Body of pancreas (tissue), 4 donors: ENCODE data around the gene TMEM204. TPM values are rescaled to one million over a fixed set of nuclear protein-coding genes. Genes with fewer than 3 reads are reported as not detected.

ENCODE experiments used
- ATAC-seq: fragments of 150-250 bp; one replicate; pipeline ENCODE4 v1.9.1; 2016
- DNase-seq, 4 donors: peaks; one replicate each; pipeline ENCODE4 v3.0.0-alpha.2; 2019
- H3K27ac ChIP-seq, 4 donors: fragments of 200-600 bp; sonication (generic); 1 replicate in 3 of 4; 2 replicates in 1 of 4; pipeline versions ENCODE4 v1.5.1 to v1.6.1; 2016 to 2019; ENCODE audit warnings: mild to moderate bottlenecking in 1 of 4, mixed read lengths in 1 of 4, moderate library complexity in 1 of 4
- H3K27me3 ChIP-seq, 2 donors: fragments of 200-600 bp; sonication (generic); one replicate each; pipeline ENCODE4 v1.6.0; 2016; ENCODE audit warnings: mild to moderate bottlenecking in 1 of 2
- H3K36me3 ChIP-seq, 2 donors: fragments of 200-600 bp; sonication (generic); replicated peaks in 1 of 2; 2 replicates each; pipeline ENCODE4 v1.5.1; 2016; ENCODE audit warnings: low read depth in 2 of 2; ENCODE audit not compliant: insufficient read depth in 1 of 2
- H3K4me1 ChIP-seq: fragments of 200-600 bp; sonication (generic); one replicate; pipeline ENCODE4 v1.6.0; 2016
- H3K4me3 ChIP-seq, 2 donors: fragments of 200-600 bp; sonication (generic); 1 replicate in 1 of 2; 2 replicates in 1 of 2; pipeline ENCODE4 v1.5.1; 2016 to 2019
- H3K9me3 ChIP-seq, 3 donors: fragments of 200-600 bp; sonication (generic); 1 replicate in 2 of 3; 2 replicates in 1 of 3; pipeline ENCODE4 v1.5.1; 2016
- CTCF ChIP-seq, 7 experiments: fragments of 450-650 bp in 4 of 7; fragments of 200-600 bp in 3 of 7; sonication (generic) in 3 of 7; IDR thresholded peaks; one replicate each; pipeline ENCODE4 v1.5.1; 2016 to 2019; ENCODE audit warnings: antibody characterized with exemption in 7 of 7
- POLR2A ChIP-seq, 3 donors: fragments of 450-650 bp; IDR thresholded peaks; one replicate each; pipeline ENCODE4 v1.6.1; 2016; ENCODE audit warnings: antibody characterized with exemption in 3 of 3, mild to moderate bottlenecking in 2 of 3
- WGBS, 2 donors: methylation state at CpG; one replicate each; pipeline ENCODE4 v1.1.5; 2017; 5-methylcytosine and 5-hydroxymethylcytosine counted together
- intact Hi-C: fragments of 100-400 bp; cut with DNase I; formaldehyde crosslinking; loops from one replicate; pipeline ENCODE4 v1.15.1; 2023
- total RNA-seq, 2 donors: library from RNA; depleted of rRNA; stranded (reverse); fragments of >200 nt; gene quantifications; one replicate each; pipeline ENCODE4 v1.1.0, GENCODE V29; 2016

The TMEM204 gene
- total RNA-seq, 2 donors from 2014 or later = 23.6 to 25.1 TPM

DNA sequence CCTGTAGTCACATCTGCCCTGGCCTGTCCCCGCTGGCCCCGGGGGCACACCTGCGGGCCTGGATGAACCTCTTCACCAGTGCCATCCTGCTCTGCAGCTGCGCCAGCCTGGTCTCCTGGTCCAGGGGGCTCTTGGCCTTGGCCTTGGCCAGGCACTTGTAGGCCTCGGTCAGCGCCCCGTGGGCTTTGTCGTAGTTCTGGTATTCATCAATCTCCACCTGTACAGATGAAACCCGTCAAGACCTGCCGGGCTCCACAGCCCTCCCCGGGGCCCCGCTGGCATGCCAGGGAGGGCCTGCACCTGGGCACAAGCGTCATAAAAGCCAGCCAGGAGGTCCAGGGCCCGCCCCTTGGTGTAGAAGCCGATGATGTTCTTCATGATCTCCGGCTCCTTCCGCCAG is 13.6 kb upstream of the TMEM204 start:
- TF ChIP-seq CTCF (IDR thresholded peaks at IDR 0.05) (no peak), POLR2A (IDR thresholded peaks at IDR 0.05) (no peak)
- WGBS, 2 donors = 87 to 89% methylated on average over 10 to 14 of the region's 17 CpGs
- ATAC-seq = no peak

DNA sequence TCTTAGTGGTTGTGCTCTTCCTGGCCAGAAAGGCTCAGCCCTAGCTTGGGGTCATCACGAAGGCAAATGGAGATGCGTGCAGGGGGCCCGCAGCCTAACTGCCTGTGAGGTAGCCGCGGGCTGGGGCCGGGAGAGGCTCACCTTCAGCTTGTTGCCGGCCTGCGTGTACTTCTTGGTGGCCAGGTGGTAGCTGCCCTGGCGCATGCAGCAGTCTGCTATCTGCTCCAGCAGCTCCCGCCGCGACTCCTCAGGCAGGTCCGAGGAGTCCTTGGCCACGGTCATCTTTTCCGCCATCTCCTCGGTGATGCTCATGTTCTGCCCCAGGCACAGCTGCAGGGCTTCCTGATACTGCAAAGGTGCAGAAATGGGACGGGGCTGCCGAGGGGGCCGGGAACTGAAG is 13.0 kb upstream of the TMEM204 start:
- H3K4me1 ChIP-seq = no peaks in the 10 kb centered on the region
- WGBS, 2 donors = 91% methylated on average over 12 to 19 of the region's 19 CpGs
- intact Hi-C loops = no loop called here
- no peak for DNase-seq
- no peak overlapping the region for H3K27ac ChIP-seq
- no peaks in the 10 kb centered on the region for H3K36me3 ChIP-seq
- no peaks in the 10 kb centered on the region for H3K9me3 ChIP-seq
- TF ChIP-seq POLR2A (IDR thresholded peaks at IDR 0.05) (no peak), CTCF (IDR thresholded peaks at IDR 0.05) (no peak)
- no peaks in the 10 kb centered on the region for H3K27me3 ChIP-seq
- no peak for ATAC-seq
- H3K4me3 ChIP-seq = no peak overlapping the region

More for the DNA sequence above, 13.6 kb upstream of the TMEM204 start:
- Histone ChIP-seq H3K27ac (no peak overlapping the region), H3K36me3 (no peaks in the 10 kb centered on the region), H3K27me3 (no peaks in the 10 kb centered on the region), H3K4me3 (no peak overlapping the region), H3K9me3 (no peaks in the 10 kb centered on the region), H3K4me1 (no peaks in the 10 kb centered on the region)
- intact Hi-C loops = no loop called here
- no peak for DNase-seq

- intact Hi-C loops = no loop called here
- Histone ChIP-seq H3K9me3 (no peaks in the 10 kb centered on the region), H3K27me3 (no peaks in the 10 kb centered on the region), H3K4me1 (peaks cover 13% of the 10 kb centered on the region), H3K4me3 (no peak overlapping the region), H3K27ac (no peak overlapping the region), H3K36me3 (no peaks in the 10 kb centered on the region)
- TF ChIP-seq CTCF (IDR thresholded peaks at IDR 0.05) (no peak), POLR2A (IDR thresholded peaks at IDR 0.05) (no peak)
- DNase-seq (no peak), ATAC-seq (no peak)
- whole genome bisulfite sequencing, 2 donors = 91 to 94% methylated on average over 25 to 27 of the region's 30 CpGs
Measured at GRCh38 chr16:1523581-1524245, 9.8 kb upstream of the TMEM204 start.

- WGBS, 2 donors = 93 to 94% methylated on average over 12 to 25 of the region's 26 CpGs
- H3K4me1 ChIP-seq = peaks cover 15% of the 10 kb centered on the region
- no peak for TF ChIP-seq POLR2A (IDR thresholded peaks at IDR 0.05)
- TF ChIP-seq CTCF (IDR thresholded peaks at IDR 0.05) = no peak
- H3K9me3 ChIP-seq = no peaks in the 10 kb centered on the region
- DNase-seq = no peak
- intact Hi-C loops = no loop called here
- H3K27ac ChIP-seq = no peak overlapping the region
- no peak for ATAC-seq
- no peaks in the 10 kb centered on the region for H3K27me3 ChIP-seq
- H3K36me3 ChIP-seq = no peaks in the 10 kb centered on the region
- H3K4me3 ChIP-seq = no peak overlapping the region
Measured at GRCh38 chr16:1524366-1524765, 9.1 kb upstream of the TMEM204 start.
